Lower lobe of right lung (tissue), 2 donors: ENCODE measurements around the gene FOXP1. TPM values are rescaled to one million over a fixed set of nuclear protein-coding genes. Genes with fewer than 3 reads are reported as not detected.

Source experiments
- ATAC-seq, 2 donors: fragments of 200-7000 bp; cut with Tn5 transposase; one replicate each; pipeline ENCODE4 v1.9.1; 2020 to 2022; ENCODE audit warnings: mild to moderate bottlenecking in 2 of 2, moderate library complexity in 2 of 2
- DNase-seq: peaks from one replicate; pipeline ENCODE4 v3.0.0-alpha.2; 2020
- H3K27ac ChIP-seq: fragments of 200-600 bp; one replicate; pipeline ENCODE4 v1.8.0; 2022
- H3K27me3 ChIP-seq: fragments of 200-600 bp; one replicate; pipeline ENCODE4 v1.8.0; 2022; ENCODE audit warnings: low read depth
- H3K36me3 ChIP-seq: fragments of 200-600 bp; one replicate; pipeline ENCODE4 v1.8.0; 2022; ENCODE audit warnings: mild to moderate bottlenecking
- H3K4me1 ChIP-seq: fragments of 200-600 bp; one replicate; pipeline ENCODE4 v1.8.0; 2022
- H3K4me3 ChIP-seq: fragments of 200-600 bp; one replicate; pipeline ENCODE4 v1.8.0; 2022; ENCODE audit warnings: mild to moderate bottlenecking
- H3K9me3 ChIP-seq: fragments of 200-600 bp; one replicate; pipeline ENCODE4 v1.8.0; 2022
- CTCF ChIP-seq: fragments of 200-600 bp; IDR thresholded peaks from one replicate; pipeline ENCODE4 v1.8.0; 2022; ENCODE audit warnings: antibody characterized with exemption, mild to moderate bottlenecking
- intact Hi-C: fragments of 100-400 bp; cut with DNase I; formaldehyde crosslinking; loops from one replicate; pipeline ENCODE4 v1.11.0; 2022
- total RNA-seq: library from RNA; stranded (reverse); fragmentation: NEBNext Ultra II Directional; extraction: Animal tissue kit (Norgen Biotek cat#: 25700); gene quantifications from one replicate; pipeline ENCODE4 v1.2.1, GENCODE V29; 2021
- donor health status: DM: no; HTN: yes; CAD: no; lungs with severe emphysema.

The FOXP1 gene
- total RNA-seq, 1 donor from 2014 or later: 138 TPM

GRCh38 chr3:71512544-71512943, 71.0 kb downstream of the FOXP1 start:
- DNase-seq (no peak), ATAC-seq (no peak)
- Histone ChIP-seq H3K27ac (no peak overlapping the region), H3K9me3 (no peaks in the 10 kb centered on the region), H3K36me3 (no peaks in the 10 kb centered on the region), H3K4me1 (peaks cover 25% of the 10 kb centered on the region), H3K4me3 (no peak overlapping the region), H3K27me3 (no peaks in the 10 kb centered on the region)
- TF ChIP-seq CTCF: no peak
- intact Hi-C loops: no loop called here

- no peaks in the 10 kb centered on the region for H3K27me3 ChIP-seq
- intact Hi-C loops: no loop called here
- no peaks in the 10 kb centered on the region for H3K9me3 ChIP-seq
- H3K27ac ChIP-seq: no peak overlapping the region
- no peaks in the 10 kb centered on the region for H3K36me3 ChIP-seq
- TF ChIP-seq CTCF: peak; percentile 21
- no peak for DNase-seq
- H3K4me3 ChIP-seq: no peak overlapping the region
- peaks cover 25% of the 10 kb centered on the region for H3K4me1 ChIP-seq
- peak; percentile 48 to 63 for ATAC-seq
Observed at GRCh38 chr3:71512000-71512399, 71.5 kb downstream of the FOXP1 start.

- intact Hi-C loops: no loop called here
- Histone ChIP-seq H3K4me1 (peaks cover 23% of the 10 kb centered on the region), H3K4me3 (no peak overlapping the region), H3K27me3 (no peaks in the 10 kb centered on the region), H3K27ac (no peak overlapping the region), H3K36me3 (no peaks in the 10 kb centered on the region), H3K9me3 (no peaks in the 10 kb centered on the region)
- ATAC-seq: no peak
- DNase-seq: no peak
- no peak for TF ChIP-seq CTCF
Observed at GRCh38 chr3:71511446-71511845, 72.1 kb downstream of the FOXP1 start.

- Histone ChIP-seq H3K27me3 (no peaks in the 10 kb centered on the region), H3K4me1 (peaks cover 19% of the 10 kb centered on the region), H3K4me3 (no peak overlapping the region), H3K9me3 (no peaks in the 10 kb centered on the region), H3K36me3 (no peaks in the 10 kb centered on the region), H3K27ac (no peak overlapping the region)
- intact Hi-C loops: no loop called here
- DNase-seq: no peak
- no peak for TF ChIP-seq CTCF
- peak in 1 of 2 donors; percentile 36 for ATAC-seq
Observed at GRCh38 chr3:71511037-71511436, 72.5 kb downstream of the FOXP1 start.

- TF ChIP-seq CTCF: no peak
- H3K4me3 ChIP-seq: no peak overlapping the region
- H3K27ac ChIP-seq: no peak overlapping the region
- H3K9me3 ChIP-seq: no peaks in the 10 kb centered on the region
- ATAC-seq (peak in 1 of 2 donors; percentile 28), DNase-seq (no peak)
- H3K36me3 ChIP-seq: no peaks in the 10 kb centered on the region
- intact Hi-C loops: no loop called here
- no peaks in the 10 kb centered on the region for H3K27me3 ChIP-seq
- H3K4me1 ChIP-seq: peaks cover 14% of the 10 kb centered on the region
Observed at GRCh38 chr3:71510510-71510909, 73.0 kb downstream of the FOXP1 start.

GRCh38 chr3:71509066-71509465, 74.5 kb downstream of the FOXP1 start:
- Histone ChIP-seq H3K27ac (no peak overlapping the region), H3K4me3 (no peak overlapping the region), H3K36me3 (no peaks in the 10 kb centered on the region), H3K9me3 (no peaks in the 10 kb centered on the region), H3K27me3 (no peaks in the 10 kb centered on the region), H3K4me1 (peaks cover 11% of the 10 kb centered on the region)
- ATAC-seq: no peak
- intact Hi-C loops: no loop called here
- DNase-seq: no peak
- TF ChIP-seq CTCF: no peak
